HepG2 (cell line): ENCODE results near the gene AKAP14. TPM values are rescaled to one million over a fixed set of nuclear protein-coding genes. Genes with fewer than 3 reads are reported as not detected.

Experiments used
- CREM ChIP-seq, 2 experiments: sonication (generic) in 1 of 2; formaldehyde crosslinking in 1 of 2; IDR thresholded peaks; 2 replicates each; pipeline versions ENCODE4 v1.4.0 to v1.6.1; 2016 to 2020; ENCODE audit warnings: antibody characterized with exemption in 1 of 2, mild to moderate bottlenecking in 1 of 2, missing genetic modification reagents in 1 of 2
- ELF1 ChIP-seq: sonication (generic); formaldehyde crosslinking; IDR thresholded peaks from 2 replicates; pipeline ENCODE4 v1.4.0; 2020; ENCODE audit warnings: missing genetic modification reagents
- FOSL2 ChIP-seq: sonication (generic); formaldehyde crosslinking; IDR thresholded peaks from 2 replicates; pipeline ENCODE4 v1.4.0; 2020; ENCODE audit warnings: missing genetic modification reagents
- HOXA7 ChIP-seq: sonication (generic); formaldehyde crosslinking; IDR thresholded peaks from 2 replicates; pipeline ENCODE4 v1.8.1; 2022; ENCODE audit warnings: mild to moderate bottlenecking, missing genetic modification reagents, moderate library complexity
- MIER2 ChIP-seq: IDR thresholded peaks from 2 replicates; pipeline ENCODE4 v1.6.1; 2016; ENCODE audit warnings: missing biosample characterization, missing genetic modification reagents
- NCOA2 ChIP-seq: sonication (generic); formaldehyde crosslinking; IDR thresholded peaks from 2 replicates; pipeline ENCODE4 v1.8.0; 2022; ENCODE audit warnings: inconsistent platforms
- SNAPC2 ChIP-seq: sonication (generic); formaldehyde crosslinking; IDR thresholded peaks from 2 replicates; pipeline ENCODE4 v1.8.1; 2022; ENCODE audit warnings: mild to moderate bottlenecking, missing genetic modification reagents
- SSRP1 ChIP-seq: IDR thresholded peaks from 2 replicates; pipeline ENCODE4 v1.6.1; 2016; ENCODE audit warnings: control low read depth
- ZBTB38 ChIP-seq: sonication (generic); formaldehyde crosslinking; IDR thresholded peaks from 2 replicates; pipeline ENCODE4 v1.5.1; 2020; ENCODE audit warnings: mild to moderate bottlenecking, missing genetic modification reagents
- ZC3H13 ChIP-seq: sonication (generic); formaldehyde crosslinking; IDR thresholded peaks from 2 replicates; pipeline ENCODE4 v1.8.1; 2023; ENCODE audit warnings: mild to moderate bottlenecking, missing genetic modification reagents, moderate library complexity
- ZNF264 ChIP-seq: sonication (generic); formaldehyde crosslinking; IDR thresholded peaks from 2 replicates; pipeline ENCODE4 v1.4.0; 2020; ENCODE audit warnings: missing genetic modification reagents
- ZNF431 ChIP-seq: sonication (generic); formaldehyde crosslinking; IDR thresholded peaks from 2 replicates; pipeline ENCODE4 v1.9.0; 2022; ENCODE audit warnings: missing genetic modification reagents, low read depth, mild to moderate bottlenecking, borderline replicate concordance
- ZNF510 ChIP-seq: sonication (generic); formaldehyde crosslinking; IDR thresholded peaks from 2 replicates; pipeline ENCODE4 v1.4.0; 2020; ENCODE audit warnings: low read depth, mild to moderate bottlenecking, missing genetic modification reagents
- ZNF589 ChIP-seq: sonication (generic); formaldehyde crosslinking; conservative IDR thresholded peaks from 2 replicates; pipeline ENCODE4 v1.8.0; 2022; ENCODE audit warnings: mild to moderate bottlenecking, moderate library complexity, missing genetic modification reagents
- ZNF749 ChIP-seq: sonication (generic); formaldehyde crosslinking; IDR thresholded peaks from 2 replicates; pipeline ENCODE4 v1.8.0; 2022; ENCODE audit warnings: mild to moderate bottlenecking, missing genetic modification reagents, moderate library complexity, borderline replicate concordance
- polyA plus RNA-seq, 8 experiments: library from polyadenylated mRNA; depleted of rRNA in 3 of 8; stranded (reverse) in 7 of 8; unstranded in 1 of 8; fragments of >200 nt; fragmentation: Illumina TruSeq in 4 of 8; extraction: Trizol in 4 of 8; gene quantifications; 2 replicates each; pipeline versions ENCODE4 v1.2.1 to v1.2.3, GENCODE V29; 2011 to 2016; ENCODE audit warnings: low read depth in 4 of 8, missing spikeins in 1 of 8, mixed read lengths in 1 of 8; ENCODE audit not compliant: insufficient read depth in 1 of 8
- total RNA-seq, 5 experiments: library from RNA; depleted of rRNA; stranded (reverse); fragments of >200 nt; fragmentation: Illumina TruSeq; extraction: Trizol; gene quantifications; 2 replicates each; pipeline ENCODE4 v1.2.3, GENCODE V29; 2016; ENCODE audit warnings: low read depth in 1 of 5
- TF ChIP-seq, protein P1 (sequence below): sonication (generic); formaldehyde crosslinking; IDR thresholded peaks from 2 replicates; pipeline ENCODE4 v1.8.1; 2022; ENCODE audit warnings: low read depth, mild to moderate bottlenecking, missing genetic modification reagents
- TF ChIP-seq, protein P2 (sequence below): IDR thresholded peaks from 2 replicates; pipeline ENCODE4 v1.6.1; 2016; ENCODE audit warnings: control low read depth
- TF ChIP-seq, protein P3 (sequence below), 2 experiments: sonication (generic) in 1 of 2; formaldehyde crosslinking in 1 of 2; IDR thresholded peaks; 2 replicates each; pipeline versions ENCODE4 v1.4.0 to v1.6.1; 2016 to 2020; ENCODE audit warnings: borderline replicate concordance in 1 of 2, low read depth in 1 of 2, mild to moderate bottlenecking in 1 of 2, missing genetic modification reagents in 1 of 2

AKAP14 gene
- total and polyA plus RNA-seq, 2 of the 13 experiments (the other 11 are each of a cell fraction or from before 2014, with no cell fraction given), result 0.20 to 1.7 TPM

- TF ChIP-seq SSRP1 (CRISPR knock-in tag) (no peak), HOXA7 (CRISPR knock-in tag) (no peak), ZC3H13 (CRISPR knock-in tag) (0 out of 2 replicates have a peak, but pooled peaks have one; percentile 30), ZNF510 (CRISPR knock-in tag) (peak; percentile 20; the same call in 1 of the 2 replicates), FOSL2 (peak; percentile 53; the same call in 1 of the 2 replicates), CREM (IDR thresholded peaks at IDR 0.05) (peak; percentile 72; the same call in 1 of the 2 replicates), CREM (CRISPR knock-in tag; IDR thresholded peaks at IDR 0.05) (no peak), MIER2 (CRISPR knock-in tag) (0 out of 2 replicates have a peak, but pooled peaks have one; percentile 59), ZNF264 (CRISPR knock-in tag) (no peak), ZNF431 (CRISPR knock-in tag) (no peak), SNAPC2 (no peak), NCOA2 (no peak), ZNF749 (no peak), ZNF589 (CRISPR knock-in tag) (no peak), ELF1 (peak; percentile 73), ZBTB38 (no peak)
- TF ChIP-seq, protein P1, sequence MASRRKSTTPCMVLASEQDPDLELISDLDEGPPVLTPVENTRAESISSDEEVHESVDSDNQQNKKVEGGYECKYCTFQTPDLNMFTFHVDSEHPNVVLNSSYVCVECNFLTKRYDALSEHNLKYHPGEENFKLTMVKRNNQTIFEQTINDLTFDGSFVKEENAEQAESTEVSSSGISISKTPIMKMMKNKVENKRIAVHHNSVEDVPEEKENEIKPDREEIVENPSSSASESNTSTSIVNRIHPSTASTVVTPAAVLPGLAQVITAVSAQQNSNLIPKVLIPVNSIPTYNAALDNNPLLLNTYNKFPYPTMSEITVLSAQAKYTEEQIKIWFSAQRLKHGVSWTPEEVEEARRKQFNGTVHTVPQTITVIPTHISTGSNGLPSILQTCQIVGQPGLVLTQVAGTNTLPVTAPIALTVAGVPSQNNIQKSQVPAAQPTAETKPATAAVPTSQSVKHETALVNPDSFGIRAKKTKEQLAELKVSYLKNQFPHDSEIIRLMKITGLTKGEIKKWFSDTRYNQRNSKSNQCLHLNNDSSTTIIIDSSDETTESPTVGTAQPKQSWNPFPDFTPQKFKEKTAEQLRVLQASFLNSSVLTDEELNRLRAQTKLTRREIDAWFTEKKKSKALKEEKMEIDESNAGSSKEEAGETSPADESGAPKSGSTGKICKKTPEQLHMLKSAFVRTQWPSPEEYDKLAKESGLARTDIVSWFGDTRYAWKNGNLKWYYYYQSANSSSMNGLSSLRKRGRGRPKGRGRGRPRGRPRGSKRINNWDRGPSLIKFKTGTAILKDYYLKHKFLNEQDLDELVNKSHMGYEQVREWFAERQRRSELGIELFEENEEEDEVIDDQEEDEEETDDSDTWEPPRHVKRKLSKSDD (CRISPR knock-in tag), result no peak
- TF ChIP-seq, protein P2, sequence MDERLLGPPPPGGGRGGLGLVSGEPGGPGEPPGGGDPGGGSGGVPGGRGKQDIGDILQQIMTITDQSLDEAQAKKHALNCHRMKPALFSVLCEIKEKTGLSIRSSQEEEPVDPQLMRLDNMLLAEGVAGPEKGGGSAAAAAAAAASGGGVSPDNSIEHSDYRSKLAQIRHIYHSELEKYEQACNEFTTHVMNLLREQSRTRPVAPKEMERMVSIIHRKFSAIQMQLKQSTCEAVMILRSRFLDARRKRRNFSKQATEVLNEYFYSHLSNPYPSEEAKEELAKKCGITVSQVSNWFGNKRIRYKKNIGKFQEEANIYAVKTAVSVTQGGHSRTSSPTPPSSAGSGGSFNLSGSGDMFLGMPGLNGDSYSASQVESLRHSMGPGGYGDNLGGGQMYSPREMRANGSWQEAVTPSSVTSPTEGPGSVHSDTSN, result no peak
- TF ChIP-seq, protein P3, sequence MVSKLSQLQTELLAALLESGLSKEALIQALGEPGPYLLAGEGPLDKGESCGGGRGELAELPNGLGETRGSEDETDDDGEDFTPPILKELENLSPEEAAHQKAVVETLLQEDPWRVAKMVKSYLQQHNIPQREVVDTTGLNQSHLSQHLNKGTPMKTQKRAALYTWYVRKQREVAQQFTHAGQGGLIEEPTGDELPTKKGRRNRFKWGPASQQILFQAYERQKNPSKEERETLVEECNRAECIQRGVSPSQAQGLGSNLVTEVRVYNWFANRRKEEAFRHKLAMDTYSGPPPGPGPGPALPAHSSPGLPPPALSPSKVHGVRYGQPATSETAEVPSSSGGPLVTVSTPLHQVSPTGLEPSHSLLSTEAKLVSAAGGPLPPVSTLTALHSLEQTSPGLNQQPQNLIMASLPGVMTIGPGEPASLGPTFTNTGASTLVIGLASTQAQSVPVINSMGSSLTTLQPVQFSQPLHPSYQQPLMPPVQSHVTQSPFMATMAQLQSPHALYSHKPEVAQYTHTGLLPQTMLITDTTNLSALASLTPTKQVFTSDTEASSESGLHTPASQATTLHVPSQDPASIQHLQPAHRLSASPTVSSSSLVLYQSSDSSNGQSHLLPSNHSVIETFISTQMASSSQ (IDR thresholded peaks at IDR 0.05; ENCODE audit: low read depth), result 0 out of 2 replicates have a peak, but pooled peaks have one; percentile 24
- TF ChIP-seq, protein P3 (CRISPR knock-in tag; IDR thresholded peaks at IDR 0.05; ENCODE audit: borderline replicate concordance), result no peak
These were observed 47.7 kb downstream of the AKAP14 start, which contains the start of gene NKAP (continued) for GRCh38 chrX:119943185-119943988.
